K562 (cell line): ENCODE data around the gene ABHD5. TPM values are rescaled to one million over a fixed set of nuclear protein-coding genes. Genes with fewer than 3 reads are reported as not detected.

Experiments used
- polyA plus RNA-seq, 8 experiments: library from polyadenylated mRNA; depleted of rRNA in 4 of 8; stranded (reverse) in 5 of 8; unstranded in 3 of 8; fragments of >200 nt; fragmentation: Nextera tagmentation in 2 of 8; fragmentation: Illumina TruSeq in 1 of 8; extraction: Ambion mirVana in 2 of 8; extraction: Trizol in 1 of 8; gene quantifications; 2 replicates each; pipeline versions ENCODE4 v1.2.1 to v1.2.3, GENCODE V29; 2011 to 2014; ENCODE audit warnings: inconsistent platforms in 1 of 8, missing spikeins in 1 of 8
- total RNA-seq, 7 experiments: library from RNA; depleted of rRNA in 6 of 7; stranded (reverse); fragments of >200 nt in 6 of 7; fragmentation: Illumina TruSeq in 2 of 7; extraction: Trizol in 2 of 7; gene quantifications; 2 replicates each; pipeline versions ENCODE4 v1.2.1 to v1.2.3, GENCODE V29; 2011 to 2021; ENCODE audit warnings: low replicate concordance in 1 of 7
- TF ChIP-seq, protein P1 (sequence below): fragments of 200-600 bp; sonication (generic); IDR thresholded peaks from one replicate; pipeline ENCODE4 v1.6.1; 2012; ENCODE audit warnings: mild to moderate bottlenecking, low read depth, low read length, inconsistent platforms

Gene ABHD5
- total and polyA plus RNA-seq, 9 of the 15 experiments (the other 6 are each of a cell fraction or from before 2014, with no cell fraction given) = 27.8 to 61.7 (median 39.9) TPM

DNA sequence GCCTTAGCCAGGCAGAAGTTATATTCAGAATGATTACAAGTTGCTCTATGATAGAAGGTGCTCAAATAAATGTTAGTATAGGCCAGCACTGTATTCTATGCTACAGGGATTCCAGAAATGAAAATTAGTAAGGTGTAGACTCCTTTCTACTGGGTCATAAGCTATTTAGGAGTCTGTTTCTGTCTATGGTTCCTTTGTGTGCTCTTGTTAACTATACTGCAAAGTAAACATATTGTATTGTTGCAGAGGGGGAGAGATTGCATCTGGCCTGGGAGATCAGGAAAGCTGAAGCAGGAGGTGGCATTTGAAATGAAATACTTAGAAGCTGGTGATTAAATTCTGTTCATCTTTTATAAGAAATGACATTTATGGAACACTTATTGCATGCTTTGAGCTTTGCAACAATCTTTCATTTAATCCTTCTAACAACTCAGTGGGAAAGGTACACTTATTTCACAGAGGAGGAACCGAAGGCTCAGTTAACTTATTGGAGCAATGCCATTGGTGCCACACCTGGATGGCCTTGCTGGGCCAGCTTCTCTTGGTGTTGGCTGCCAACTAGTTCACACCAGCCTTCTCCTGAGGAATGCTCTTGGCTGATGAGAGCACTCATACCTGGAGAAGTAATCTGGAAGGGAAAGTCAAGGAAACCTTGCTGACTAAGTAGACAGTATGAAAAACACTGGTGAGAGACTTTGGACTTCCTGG lies 39.1 kb downstream of the ABHD5 start (continued):
- TF ChIP-seq, protein P1, sequence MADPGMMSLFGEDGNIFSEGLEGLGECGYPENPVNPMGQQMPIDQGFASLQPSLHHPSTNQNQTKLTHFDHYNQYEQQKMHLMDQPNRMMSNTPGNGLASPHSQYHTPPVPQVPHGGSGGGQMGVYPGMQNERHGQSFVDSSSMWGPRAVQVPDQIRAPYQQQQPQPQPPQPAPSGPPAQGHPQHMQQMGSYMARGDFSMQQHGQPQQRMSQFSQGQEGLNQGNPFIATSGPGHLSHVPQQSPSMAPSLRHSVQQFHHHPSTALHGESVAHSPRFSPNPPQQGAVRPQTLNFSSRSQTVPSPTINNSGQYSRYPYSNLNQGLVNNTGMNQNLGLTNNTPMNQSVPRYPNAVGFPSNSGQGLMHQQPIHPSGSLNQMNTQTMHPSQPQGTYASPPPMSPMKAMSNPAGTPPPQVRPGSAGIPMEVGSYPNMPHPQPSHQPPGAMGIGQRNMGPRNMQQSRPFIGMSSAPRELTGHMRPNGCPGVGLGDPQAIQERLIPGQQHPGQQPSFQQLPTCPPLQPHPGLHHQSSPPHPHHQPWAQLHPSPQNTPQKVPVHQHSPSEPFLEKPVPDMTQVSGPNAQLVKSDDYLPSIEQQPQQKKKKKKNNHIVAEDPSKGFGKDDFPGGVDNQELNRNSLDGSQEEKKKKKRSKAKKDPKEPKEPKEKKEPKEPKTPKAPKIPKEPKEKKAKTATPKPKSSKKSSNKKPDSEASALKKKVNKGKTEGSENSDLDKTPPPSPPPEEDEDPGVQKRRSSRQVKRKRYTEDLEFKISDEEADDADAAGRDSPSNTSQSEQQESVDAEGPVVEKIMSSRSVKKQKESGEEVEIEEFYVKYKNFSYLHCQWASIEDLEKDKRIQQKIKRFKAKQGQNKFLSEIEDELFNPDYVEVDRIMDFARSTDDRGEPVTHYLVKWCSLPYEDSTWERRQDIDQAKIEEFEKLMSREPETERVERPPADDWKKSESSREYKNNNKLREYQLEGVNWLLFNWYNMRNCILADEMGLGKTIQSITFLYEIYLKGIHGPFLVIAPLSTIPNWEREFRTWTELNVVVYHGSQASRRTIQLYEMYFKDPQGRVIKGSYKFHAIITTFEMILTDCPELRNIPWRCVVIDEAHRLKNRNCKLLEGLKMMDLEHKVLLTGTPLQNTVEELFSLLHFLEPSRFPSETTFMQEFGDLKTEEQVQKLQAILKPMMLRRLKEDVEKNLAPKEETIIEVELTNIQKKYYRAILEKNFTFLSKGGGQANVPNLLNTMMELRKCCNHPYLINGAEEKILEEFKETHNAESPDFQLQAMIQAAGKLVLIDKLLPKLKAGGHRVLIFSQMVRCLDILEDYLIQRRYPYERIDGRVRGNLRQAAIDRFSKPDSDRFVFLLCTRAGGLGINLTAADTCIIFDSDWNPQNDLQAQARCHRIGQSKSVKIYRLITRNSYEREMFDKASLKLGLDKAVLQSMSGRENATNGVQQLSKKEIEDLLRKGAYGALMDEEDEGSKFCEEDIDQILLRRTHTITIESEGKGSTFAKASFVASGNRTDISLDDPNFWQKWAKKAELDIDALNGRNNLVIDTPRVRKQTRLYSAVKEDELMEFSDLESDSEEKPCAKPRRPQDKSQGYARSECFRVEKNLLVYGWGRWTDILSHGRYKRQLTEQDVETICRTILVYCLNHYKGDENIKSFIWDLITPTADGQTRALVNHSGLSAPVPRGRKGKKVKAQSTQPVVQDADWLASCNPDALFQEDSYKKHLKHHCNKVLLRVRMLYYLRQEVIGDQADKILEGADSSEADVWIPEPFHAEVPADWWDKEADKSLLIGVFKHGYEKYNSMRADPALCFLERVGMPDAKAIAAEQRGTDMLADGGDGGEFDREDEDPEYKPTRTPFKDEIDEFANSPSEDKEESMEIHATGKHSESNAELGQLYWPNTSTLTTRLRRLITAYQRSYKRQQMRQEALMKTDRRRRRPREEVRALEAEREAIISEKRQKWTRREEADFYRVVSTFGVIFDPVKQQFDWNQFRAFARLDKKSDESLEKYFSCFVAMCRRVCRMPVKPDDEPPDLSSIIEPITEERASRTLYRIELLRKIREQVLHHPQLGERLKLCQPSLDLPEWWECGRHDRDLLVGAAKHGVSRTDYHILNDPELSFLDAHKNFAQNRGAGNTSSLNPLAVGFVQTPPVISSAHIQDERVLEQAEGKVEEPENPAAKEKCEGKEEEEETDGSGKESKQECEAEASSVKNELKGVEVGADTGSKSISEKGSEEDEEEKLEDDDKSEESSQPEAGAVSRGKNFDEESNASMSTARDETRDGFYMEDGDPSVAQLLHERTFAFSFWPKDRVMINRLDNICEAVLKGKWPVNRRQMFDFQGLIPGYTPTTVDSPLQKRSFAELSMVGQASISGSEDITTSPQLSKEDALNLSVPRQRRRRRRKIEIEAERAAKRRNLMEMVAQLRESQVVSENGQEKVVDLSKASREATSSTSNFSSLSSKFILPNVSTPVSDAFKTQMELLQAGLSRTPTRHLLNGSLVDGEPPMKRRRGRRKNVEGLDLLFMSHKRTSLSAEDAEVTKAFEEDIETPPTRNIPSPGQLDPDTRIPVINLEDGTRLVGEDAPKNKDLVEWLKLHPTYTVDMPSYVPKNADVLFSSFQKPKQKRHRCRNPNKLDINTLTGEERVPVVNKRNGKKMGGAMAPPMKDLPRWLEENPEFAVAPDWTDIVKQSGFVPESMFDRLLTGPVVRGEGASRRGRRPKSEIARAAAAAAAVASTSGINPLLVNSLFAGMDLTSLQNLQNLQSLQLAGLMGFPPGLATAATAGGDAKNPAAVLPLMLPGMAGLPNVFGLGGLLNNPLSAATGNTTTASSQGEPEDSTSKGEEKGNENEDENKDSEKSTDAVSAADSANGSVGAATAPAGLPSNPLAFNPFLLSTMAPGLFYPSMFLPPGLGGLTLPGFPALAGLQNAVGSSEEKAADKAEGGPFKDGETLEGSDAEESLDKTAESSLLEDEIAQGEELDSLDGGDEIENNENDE = no peak
